HEK293T (cell line): ENCODE results near the gene SLC12A8.

Experiments
- FOXA1 ChIP-seq: fragments of 450-650 bp; IDR thresholded peaks from 2 replicates; pipeline ENCODE4 v1.6.1; 2016; ENCODE audit warnings: mild to moderate bottlenecking
- SP1 ChIP-seq: fragments of 450-650 bp; IDR thresholded peaks from 2 replicates; pipeline ENCODE4 v1.6.1; 2017
- TARDBP ChIP-seq: fragments of 450-650 bp; IDR thresholded peaks from 2 replicates; pipeline ENCODE4 v1.6.1; 2016

GRCh38 chr3:125104639-125105038, 107.9 kb downstream of the SLC12A8 start:
- TF ChIP-seq TARDBP (no peak), SP1 (no peak), FOXA1 (no peak)
